Endodermal cell (in vitro differentiated cells): ENCODE data around the gene SLC5A4. TPM values are rescaled to one million over a fixed set of nuclear protein-coding genes. Genes with fewer than 3 reads are reported as not detected.

ENCODE experiments used
- DNase-seq: peaks from one replicate; pipeline ENCODE4 v3.0.0-alpha.2; 2017
- H3K27ac ChIP-seq: 2 replicates; pipeline ENCODE4 v1.5.1; 2013; ENCODE audit warnings: mild to moderate bottlenecking, low read depth, low read length, moderate library complexity
- H3K27me3 ChIP-seq: 2 replicates; pipeline ENCODE4 v1.6.1; 2013; ENCODE audit warnings: mild to moderate bottlenecking, low read length, moderate library complexity; ENCODE audit not compliant: insufficient read depth, control insufficient read depth, poor library complexity, severe bottlenecking
- H3K36me3 ChIP-seq: 2 replicates; pipeline ENCODE4 v1.7.0; 2013; ENCODE audit warnings: mild to moderate bottlenecking, low read length, moderate library complexity; ENCODE audit not compliant: control insufficient read depth, insufficient read depth
- H3K4me1 ChIP-seq: one replicate; pipeline ENCODE4 v1.7.0; 2013; ENCODE audit warnings: low read length; ENCODE audit not compliant: control insufficient read depth, insufficient read depth
- H3K4me3 ChIP-seq: 2 replicates; pipeline ENCODE4 v1.5.1; 2013; ENCODE audit warnings: mild to moderate bottlenecking, low read length, moderate library complexity
- H3K9ac ChIP-seq: 2 replicates; pipeline ENCODE4 v1.6.1; 2013; ENCODE audit warnings: mild to moderate bottlenecking, low read length, moderate library complexity; ENCODE audit not compliant: poor library complexity, severe bottlenecking; ENCODE audit errors: extremely low read depth
- H3K9me3 ChIP-seq: 2 replicates; pipeline ENCODE4 v1.6.1; 2013; ENCODE audit warnings: mild to moderate bottlenecking, low read length, moderate library complexity; ENCODE audit not compliant: control insufficient read depth
- H3K27ac Mint-ChIP-seq: 2 replicates; pipeline ENCODE4 v1.8.0; 2020; ENCODE audit warnings: mixed read lengths
- H3K27me3 Mint-ChIP-seq: 2 replicates; pipeline ENCODE4 v1.8.0; 2021; ENCODE audit warnings: mild to moderate bottlenecking, mixed read lengths; ENCODE audit not compliant: insufficient read depth
- H3K36me3 Mint-ChIP-seq: 2 replicates; pipeline ENCODE4 v1.8.0; 2020; ENCODE audit warnings: low read depth, mixed read lengths
- H3K4me1 Mint-ChIP-seq: 2 replicates; pipeline ENCODE4 v1.8.0; 2020; ENCODE audit warnings: mixed read lengths
- H3K4me3 Mint-ChIP-seq: 2 replicates; pipeline ENCODE4 v1.8.0; 2020; ENCODE audit warnings: mild to moderate bottlenecking, moderate library complexity, mixed read lengths
- H3K9me3 Mint-ChIP-seq: 2 replicates; pipeline ENCODE4 v1.8.0; 2020; ENCODE audit warnings: mild to moderate bottlenecking, mixed read lengths
- WGBS, 2 experiments: methylation state at CpG; one replicate each; pipeline versions ENCODE4 v1.1.5 to v1.1.7; 2013; ENCODE audit warnings: missing lambda C conversion rate in 2 of 2, mixed read lengths in 1 of 2; ENCODE audit not compliant: insufficient coverage in 1 of 2, insufficient read length in 1 of 2; 5-methylcytosine and 5-hydroxymethylcytosine counted together
- total RNA-seq, 2 donors: library from RNA; stranded (reverse); fragmentation: NEBNext Ultra II Directional in 1 of 2; extraction: Animal tissue kit (Norgen Biotek cat#: 25700) in 1 of 2; gene quantifications; 2 replicates in 1 of 2; 3 replicates in 1 of 2; pipeline ENCODE4 v1.2.1, GENCODE V29; 2021
- TF ChIP-seq, protein P1 (sequence below): fragments of 200-600 bp; sonication (generic); conservative IDR thresholded peaks from 2 replicates; pipeline ENCODE4 v1.5.0; 2021; ENCODE audit warnings: antibody characterized with exemption, mild to moderate bottlenecking

Gene SLC5A4
- total RNA-seq, 2 donors from 2014 or later, result not detected

GRCh38 chr22:32216911-32217310, 38.2 kb downstream of the SLC5A4 start:
- peaks cover 13% of the 10 kb centered on the region for H3K36me3 Mint-ChIP-seq
- Histone ChIP-seq H3K9me3 (no peaks in the 10 kb centered on the region), H3K9ac (no peak overlapping the region), H3K27ac (no peak overlapping the region), H3K36me3 (peaks cover 34% of the 10 kb centered on the region), H3K4me3 (no peak overlapping the region), H3K4me1 (no peaks in the 10 kb centered on the region), H3K27me3 (no peaks in the 10 kb centered on the region)
- TF ChIP-seq, protein P1, sequence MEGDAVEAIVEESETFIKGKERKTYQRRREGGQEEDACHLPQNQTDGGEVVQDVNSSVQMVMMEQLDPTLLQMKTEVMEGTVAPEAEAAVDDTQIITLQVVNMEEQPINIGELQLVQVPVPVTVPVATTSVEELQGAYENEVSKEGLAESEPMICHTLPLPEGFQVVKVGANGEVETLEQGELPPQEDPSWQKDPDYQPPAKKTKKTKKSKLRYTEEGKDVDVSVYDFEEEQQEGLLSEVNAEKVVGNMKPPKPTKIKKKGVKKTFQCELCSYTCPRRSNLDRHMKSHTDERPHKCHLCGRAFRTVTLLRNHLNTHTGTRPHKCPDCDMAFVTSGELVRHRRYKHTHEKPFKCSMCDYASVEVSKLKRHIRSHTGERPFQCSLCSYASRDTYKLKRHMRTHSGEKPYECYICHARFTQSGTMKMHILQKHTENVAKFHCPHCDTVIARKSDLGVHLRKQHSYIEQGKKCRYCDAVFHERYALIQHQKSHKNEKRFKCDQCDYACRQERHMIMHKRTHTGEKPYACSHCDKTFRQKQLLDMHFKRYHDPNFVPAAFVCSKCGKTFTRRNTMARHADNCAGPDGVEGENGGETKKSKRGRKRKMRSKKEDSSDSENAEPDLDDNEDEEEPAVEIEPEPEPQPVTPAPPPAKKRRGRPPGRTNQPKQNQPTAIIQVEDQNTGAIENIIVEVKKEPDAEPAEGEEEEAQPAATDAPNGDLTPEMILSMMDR, result no peak
- no peak for DNase-seq
- H3K4me1 Mint-ChIP-seq, result no peaks in the 10 kb centered on the region
- H3K4me3 Mint-ChIP-seq, result no peak overlapping the region
- no peaks in the 10 kb centered on the region for H3K27me3 Mint-ChIP-seq
- H3K9me3 Mint-ChIP-seq, result peaks cover 2% of the 10 kb centered on the region
- no peak overlapping the region for H3K27ac Mint-ChIP-seq
- 85 to 89% methylated on average over 6 to 10 of the region's 10 CpGs for WGBS, 2 experiments

DNA sequence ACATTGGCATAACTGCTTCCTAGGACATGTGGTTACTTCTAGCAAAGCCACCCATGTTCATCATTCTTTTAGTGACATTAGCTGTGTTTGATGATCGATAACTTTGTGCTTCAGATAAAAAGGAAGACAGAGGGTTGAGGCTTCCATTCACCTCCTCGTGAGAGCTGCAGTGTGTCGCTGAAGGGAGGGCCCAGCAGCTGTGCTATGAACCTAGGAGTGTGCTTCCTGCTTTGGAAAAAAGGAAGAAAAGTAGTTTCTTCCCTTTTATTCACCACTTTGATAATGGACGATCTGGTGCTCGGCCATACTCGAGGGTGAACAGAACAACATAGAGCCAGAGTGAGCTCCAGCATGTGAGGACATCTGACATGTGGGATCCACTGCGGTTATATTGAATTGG, 44.1 kb downstream of the SLC5A4 start:
- peaks cover 8% of the 10 kb centered on the region for H3K4me1 Mint-ChIP-seq
- H3K4me3 ChIP-seq, result no peak overlapping the region
- no peak overlapping the region for H3K27ac ChIP-seq
- H3K9me3 Mint-ChIP-seq, result no peaks in the 10 kb centered on the region
- TF ChIP-seq, protein P1, result no peak
- H3K9ac ChIP-seq, result no peak overlapping the region
- H3K27me3 ChIP-seq, result no peaks in the 10 kb centered on the region
- H3K27ac Mint-ChIP-seq, result no peak overlapping the region
- peaks cover 12% of the 10 kb centered on the region for H3K36me3 Mint-ChIP-seq
- H3K27me3 Mint-ChIP-seq, result no peaks in the 10 kb centered on the region
- WGBS, 2 experiments, result 95% methylated on average over 7 of the region's 7 CpGs
- peaks cover 4% of the 10 kb centered on the region for H3K4me1 ChIP-seq
- no peaks in the 10 kb centered on the region for H3K9me3 ChIP-seq
- DNase-seq, result no peak
- peaks cover 61% of the 10 kb centered on the region for H3K36me3 ChIP-seq
- H3K4me3 Mint-ChIP-seq, result no peak overlapping the region

DNA sequence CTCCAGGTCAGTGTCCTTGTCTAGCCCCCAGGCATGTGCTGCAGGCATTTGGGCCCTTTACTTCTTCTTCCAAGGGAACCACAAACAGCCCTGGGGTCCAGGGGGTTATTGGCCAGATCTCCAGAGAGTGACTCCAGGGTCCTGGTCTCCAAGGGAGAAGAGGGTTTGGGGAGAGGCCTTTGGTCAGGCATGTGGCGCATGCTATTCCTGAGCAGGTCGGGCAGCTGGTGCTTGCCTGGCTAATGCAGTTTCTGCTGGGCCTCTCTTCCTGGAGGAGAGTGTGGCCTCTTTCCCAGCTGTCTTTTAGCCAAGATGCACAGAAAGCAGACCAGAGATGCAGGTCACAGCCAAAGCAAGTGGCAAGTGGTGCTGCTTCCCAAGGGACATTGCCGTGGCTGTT, 46.5 kb downstream of the SLC5A4 start:
- H3K27ac Mint-ChIP-seq, result no peak overlapping the region
- H3K4me1 ChIP-seq, result peaks cover 4% of the 10 kb centered on the region
- H3K9me3 Mint-ChIP-seq, result no peaks in the 10 kb centered on the region
- peaks cover 16% of the 10 kb centered on the region for H3K27me3 Mint-ChIP-seq
- peaks cover 16% of the 10 kb centered on the region for H3K4me1 Mint-ChIP-seq
- no peaks in the 10 kb centered on the region for H3K27me3 ChIP-seq
- H3K4me3 Mint-ChIP-seq, result no peak overlapping the region
- no peak for DNase-seq
- peaks cover 12% of the 10 kb centered on the region for H3K36me3 Mint-ChIP-seq
- H3K9me3 ChIP-seq, result no peaks in the 10 kb centered on the region
- TF ChIP-seq, protein P1, result no peak
- no peak overlapping the region for H3K27ac ChIP-seq
- WGBS, 2 experiments, result 95 to 96% methylated on average over 3 of the region's 3 CpGs
- H3K9ac ChIP-seq, result no peak overlapping the region
- no peak overlapping the region for H3K4me3 ChIP-seq
- peaks cover 47% of the 10 kb centered on the region for H3K36me3 ChIP-seq
